22Rv1 (cell line): ENCODE measurements around the gene PHPT1.

ENCODE experiments used
- CTCF ChIP-seq: fragments of 450-650 bp; IDR thresholded peaks from 2 replicates; pipeline ENCODE4 v1.5.1; 2017; ENCODE audit warnings: mild to moderate bottlenecking
- ZFX ChIP-seq: fragments of 450-650 bp; IDR thresholded peaks from 2 replicates; pipeline ENCODE4 v1.6.1; 2017; ENCODE audit warnings: antibody characterized with exemption, borderline replicate concordance

DNA sequence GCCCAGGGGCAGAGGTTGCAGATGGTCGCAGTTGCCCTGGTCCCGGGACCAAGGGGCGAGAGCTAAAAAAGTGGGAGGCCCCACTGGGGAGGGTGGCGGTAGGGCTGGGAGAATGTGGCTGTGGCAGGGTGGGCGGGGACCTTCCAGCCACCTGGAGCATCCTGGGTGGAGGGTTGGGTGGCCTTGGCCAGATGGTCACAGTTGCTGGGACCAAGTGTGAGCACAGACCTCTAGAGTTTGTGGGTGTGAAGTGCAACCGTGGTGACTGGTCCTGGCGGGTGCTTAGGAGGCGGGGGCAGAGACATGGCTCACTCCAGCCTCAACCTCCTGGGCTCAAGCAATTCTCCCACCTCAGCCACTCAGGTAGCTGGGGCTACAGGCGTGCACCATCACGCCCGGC lies 31.4 kb downstream of the PHPT1 start:
- TF ChIP-seq CTCF, result no peak
- TF ChIP-seq ZFX, result no peak
